K562 (cell line): ENCODE data around the gene TNFAIP3. TPM values are rescaled to one million over a fixed set of nuclear protein-coding genes. Genes with fewer than 3 reads are reported as not detected.
A peak's percentile ranks its signal among the peaks of the same experiment; 100 is the strongest.

Experiments used
- CBFB ChIP-seq: sonication (generic); formaldehyde crosslinking; IDR thresholded peaks from 2 replicates; pipeline ENCODE4 v1.4.0; 2020; ENCODE audit warnings: mild to moderate bottlenecking, missing genetic modification reagents
- CREB1 ChIP-seq, 2 experiments: sonication (generic) in 1 of 2; formaldehyde crosslinking in 1 of 2; IDR thresholded peaks; 2 replicates each; pipeline versions ENCODE4 v1.6.1 to v1.8.0; 2012 to 2022; ENCODE audit warnings: inconsistent platforms in 1 of 2, mild to moderate bottlenecking in 1 of 2, missing genetic modification reagents in 1 of 2, moderate library complexity in 1 of 2
- FIP1L1 ChIP-seq: fragments of 200-400 bp; formaldehyde crosslinking; IDR thresholded peaks from 2 replicates; pipeline ENCODE4 v1.6.1; 2018; ENCODE audit warnings: mild to moderate bottlenecking, low read depth, low read length; ENCODE audit not compliant: poor library complexity, severe bottlenecking
- GABPB2 ChIP-seq: fragments of 250-450 bp; sonication (Bioruptor Pico); conservative IDR thresholded peaks from 2 replicates; pipeline ENCODE4 v1.5.1; 2021; ENCODE audit warnings: mild to moderate bottlenecking
- ILF3 ChIP-seq: fragments of 450-650 bp; IDR thresholded peaks from 2 replicates; pipeline ENCODE4 v1.6.1; 2018; ENCODE audit warnings: antibody characterized with exemption, mild to moderate bottlenecking, moderate library complexity, borderline replicate concordance
- MBD2 ChIP-seq: sonication (generic); IDR thresholded peaks from 2 replicates; pipeline ENCODE4 v1.6.1; 2016; ENCODE audit warnings: low read depth, borderline replicate concordance
- MYNN ChIP-seq, 2 experiments: sonication (generic); formaldehyde crosslinking in 1 of 2; IDR thresholded peaks; 2 replicates each; pipeline versions ENCODE4 v1.5.0 to v1.6.1; 2016 to 2020; ENCODE audit warnings: antibody characterized with exemption in 1 of 2, missing genetic modification reagents in 1 of 2
- NR2C1 ChIP-seq, 2 experiments: fragments of 450-650 bp; IDR thresholded peaks; 2 replicates each; pipeline ENCODE4 v1.6.1; 2017; ENCODE audit warnings: mild to moderate bottlenecking in 2 of 2, antibody characterized with exemption in 1 of 2, inconsistent platforms in 1 of 2, missing compliant biosample characterization in 1 of 2, missing genetic modification characterization in 1 of 2
- RBFOX2 ChIP-seq: fragments of 200-400 bp; formaldehyde crosslinking; IDR thresholded peaks from 2 replicates; pipeline ENCODE4 v1.6.1; 2017; ENCODE audit warnings: low read depth, mild to moderate bottlenecking, low read length, moderate library complexity
- RCOR1 ChIP-seq, 2 experiments: IDR thresholded peaks; 2 replicates each; pipeline ENCODE4 v1.6.1; 2012; ENCODE audit warnings: low read depth in 2 of 2, low read length in 2 of 2, borderline replicate concordance in 1 of 2, improper control_type of control experiment in 1 of 2
- REST ChIP-seq, 2 experiments: fragments of 450-650 bp; formaldehyde crosslinking in 1 of 2; IDR thresholded peaks; 2 replicates each; pipeline versions ENCODE4 v1.4.0 to v1.6.1; 2014 to 2020; ENCODE audit warnings: mild to moderate bottlenecking in 2 of 2, borderline replicate concordance in 1 of 2, low read depth in 1 of 2
- SLC30A9 ChIP-seq: fragments of 250-450 bp; sonication (Bioruptor Pico); IDR thresholded peaks from 2 replicates; pipeline ENCODE4 v1.8.0; 2022; ENCODE audit warnings: mild to moderate bottlenecking, moderate library complexity
- ZNF766 ChIP-seq: fragments of 200-800 bp; sonication (Bioruptor generic); conservative IDR thresholded peaks from 2 replicates; pipeline ENCODE4 v1.6.1; 2016; ENCODE audit warnings: missing genetic modification characterization, missing compliant biosample characterization
- polyA plus RNA-seq, 8 experiments: library from polyadenylated mRNA; depleted of rRNA in 4 of 8; stranded (reverse) in 5 of 8; unstranded in 3 of 8; fragments of >200 nt; fragmentation: Nextera tagmentation in 2 of 8; fragmentation: Illumina TruSeq in 1 of 8; extraction: Ambion mirVana in 2 of 8; extraction: Trizol in 1 of 8; gene quantifications; 2 replicates each; pipeline versions ENCODE4 v1.2.1 to v1.2.3, GENCODE V29; 2011 to 2014; ENCODE audit warnings: inconsistent platforms in 1 of 8, missing spikeins in 1 of 8
- total RNA-seq, 7 experiments: library from RNA; depleted of rRNA in 6 of 7; stranded (reverse); fragments of >200 nt in 6 of 7; fragmentation: Illumina TruSeq in 2 of 7; extraction: Trizol in 2 of 7; gene quantifications; 2 replicates each; pipeline versions ENCODE4 v1.2.1 to v1.2.3, GENCODE V29; 2011 to 2021; ENCODE audit warnings: low replicate concordance in 1 of 7
- TF ChIP-seq, protein P1 (sequence below): fragments of 250-450 bp; sonication (Bioruptor Pico); IDR thresholded peaks from 2 replicates; pipeline ENCODE4 v1.8.0; 2022; ENCODE audit warnings: moderate library complexity, mild to moderate bottlenecking, inconsistent platforms
- TF ChIP-seq, protein P2 (sequence below): sonication (generic); formaldehyde crosslinking; IDR thresholded peaks from 2 replicates; pipeline ENCODE4 v1.8.0; 2022; ENCODE audit warnings: mild to moderate bottlenecking, missing genetic modification reagents, borderline replicate concordance

The TNFAIP3 gene
- total and polyA plus RNA-seq, 9 of the 15 experiments (the other 6 are each of a cell fraction or from before 2014, with no cell fraction given): 0.79 to 17.0 (median 6.4) TPM

DNA sequence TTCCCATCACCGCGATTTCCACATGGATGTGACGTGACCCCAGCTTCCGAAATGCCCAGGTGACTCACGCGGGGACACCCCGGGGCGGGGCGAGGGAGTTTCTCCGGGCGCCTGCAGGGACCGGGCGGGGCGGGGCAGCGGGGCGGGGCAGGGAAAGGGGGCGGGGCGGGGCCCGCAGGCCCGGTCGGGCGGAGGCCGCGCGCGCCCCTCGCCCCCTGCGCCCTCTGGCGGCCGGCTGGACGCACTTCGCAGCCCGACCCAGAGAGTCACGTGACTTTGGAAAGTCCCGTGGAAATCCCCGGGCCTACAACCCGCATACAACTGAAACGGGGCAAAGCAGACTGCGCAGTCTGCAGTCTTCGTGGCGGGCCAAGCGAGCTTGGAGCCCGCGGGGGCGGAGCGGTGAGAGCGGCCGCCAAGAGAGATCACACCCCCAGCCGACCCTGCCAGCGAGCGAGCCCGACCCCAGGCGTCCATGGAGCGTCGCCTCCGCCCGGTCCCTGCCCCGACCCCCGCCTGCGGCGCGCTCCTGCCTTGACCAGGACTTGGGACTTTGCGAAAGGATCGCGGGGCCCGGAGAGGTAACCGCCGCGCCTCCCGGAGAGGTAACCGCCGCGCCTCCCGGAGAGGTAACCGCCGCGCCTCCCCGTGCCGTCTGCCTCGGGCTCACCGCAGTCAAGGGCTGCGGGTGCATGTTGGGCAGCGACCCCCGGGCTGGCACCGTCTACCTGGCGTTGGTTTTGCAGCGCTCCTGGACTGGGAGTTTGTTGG lies at the start of gene TNFAIP3 (continued):
- TF ChIP-seq REST (IDR thresholded peaks at IDR 0.05; ENCODE audit: borderline replicate concordance): peak; percentile 93
- peak; percentile 81 for TF ChIP-seq REST (CRISPR knock-in tag; IDR thresholded peaks at IDR 0.05; ENCODE audit: low read depth)
- TF ChIP-seq NR2C1 (IDR thresholded peaks at IDR 0.05): no peak
- no peak; the same call in 1 of the 2 replicates for TF ChIP-seq NR2C1 (tag; IDR thresholded peaks at IDR 0.05)
- TF ChIP-seq CREB1 (IDR thresholded peaks at IDR 0.05): peak; percentile 32
- peak; percentile 61 for TF ChIP-seq CREB1 (CRISPR knock-in tag; IDR thresholded peaks at IDR 0.05)
- no peak for TF ChIP-seq MYNN (IDR thresholded peaks at IDR 0.05)
- no peak for TF ChIP-seq MYNN (CRISPR knock-in tag; IDR thresholded peaks at IDR 0.05)
- 0 out of 2 replicates have a peak, but pooled peaks have one; percentile 8 for TF ChIP-seq CBFB (CRISPR knock-in tag)
- peak in 1 of 2 experiments; percentile 78; a peak in 1 of 4 replicates for TF ChIP-seq RCOR1 (IDR thresholded peaks at IDR 0.05; ENCODE audit: borderline replicate concordance in 1 of 2, low read depth in 2 of 2, low read length in 2 of 2)
- peak; percentile 72; the same call in 1 of the 2 replicates for TF ChIP-seq ZNF766
- peak; percentile 84 for TF ChIP-seq RBFOX2
- no peak for TF ChIP-seq SLC30A9 (CRISPR knock-in tag)
- TF ChIP-seq, protein P1, sequence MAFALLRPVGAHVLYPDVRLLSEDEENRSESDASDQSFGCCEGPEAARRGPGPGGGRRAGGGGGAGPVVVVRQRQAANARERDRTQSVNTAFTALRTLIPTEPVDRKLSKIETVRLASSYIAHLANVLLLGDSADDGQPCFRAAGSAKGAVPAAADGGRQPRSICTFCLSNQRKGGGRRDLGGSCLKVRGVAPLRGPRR (CRISPR knock-in tag): no peak
- peak; percentile 89; the same call in 1 of the 2 replicates for TF ChIP-seq ILF3
- TF ChIP-seq, protein P2, sequence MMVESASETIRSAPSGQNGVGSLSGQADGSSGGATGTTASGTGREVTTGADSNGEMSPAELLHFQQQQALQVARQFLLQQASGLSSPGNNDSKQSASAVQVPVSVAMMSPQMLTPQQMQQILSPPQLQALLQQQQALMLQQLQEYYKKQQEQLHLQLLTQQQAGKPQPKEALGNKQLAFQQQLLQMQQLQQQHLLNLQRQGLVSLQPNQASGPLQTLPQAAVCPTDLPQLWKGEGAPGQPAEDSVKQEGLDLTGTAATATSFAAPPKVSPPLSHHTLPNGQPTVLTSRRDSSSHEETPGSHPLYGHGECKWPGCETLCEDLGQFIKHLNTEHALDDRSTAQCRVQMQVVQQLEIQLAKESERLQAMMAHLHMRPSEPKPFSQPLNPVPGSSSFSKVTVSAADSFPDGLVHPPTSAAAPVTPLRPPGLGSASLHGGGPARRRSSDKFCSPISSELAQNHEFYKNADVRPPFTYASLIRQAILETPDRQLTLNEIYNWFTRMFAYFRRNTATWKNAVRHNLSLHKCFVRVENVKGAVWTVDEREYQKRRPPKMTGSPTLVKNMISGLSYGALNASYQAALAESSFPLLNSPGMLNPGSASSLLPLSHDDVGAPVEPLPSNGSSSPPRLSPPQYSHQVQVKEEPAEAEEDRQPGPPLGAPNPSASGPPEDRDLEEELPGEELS (CRISPR knock-in tag): peak; percentile 35; the same call in 1 of the 2 replicates
- TF ChIP-seq GABPB2 (CRISPR knock-in tag): no peak
- no peak for TF ChIP-seq FIP1L1
- 0 out of 2 replicates have a peak, but pooled peaks have one; percentile 35 for TF ChIP-seq MBD2
